Stimulated activated CD8-positive, alpha-beta memory T cell treated with anti-CD3 and anti-CD28 coated beads, Interleukin-15, amount 100 ng/mL, for 24 hours (primary cell): ENCODE results near the gene MSLN.
A peak's percentile ranks its signal among the peaks of the same experiment; 100 is the strongest.
"Not testable (repeated sequence)": the region's sequence is repeated elsewhere in the genome, so short reads cannot be mapped to it uniquely, and the experiment has no call there.

Source experiments
- DNase-seq: peaks from one replicate; pipeline ENCODE4 v3.0.0-alpha.2; 2020; ENCODE audit warnings: low read depth

MSLN gene

DNA sequence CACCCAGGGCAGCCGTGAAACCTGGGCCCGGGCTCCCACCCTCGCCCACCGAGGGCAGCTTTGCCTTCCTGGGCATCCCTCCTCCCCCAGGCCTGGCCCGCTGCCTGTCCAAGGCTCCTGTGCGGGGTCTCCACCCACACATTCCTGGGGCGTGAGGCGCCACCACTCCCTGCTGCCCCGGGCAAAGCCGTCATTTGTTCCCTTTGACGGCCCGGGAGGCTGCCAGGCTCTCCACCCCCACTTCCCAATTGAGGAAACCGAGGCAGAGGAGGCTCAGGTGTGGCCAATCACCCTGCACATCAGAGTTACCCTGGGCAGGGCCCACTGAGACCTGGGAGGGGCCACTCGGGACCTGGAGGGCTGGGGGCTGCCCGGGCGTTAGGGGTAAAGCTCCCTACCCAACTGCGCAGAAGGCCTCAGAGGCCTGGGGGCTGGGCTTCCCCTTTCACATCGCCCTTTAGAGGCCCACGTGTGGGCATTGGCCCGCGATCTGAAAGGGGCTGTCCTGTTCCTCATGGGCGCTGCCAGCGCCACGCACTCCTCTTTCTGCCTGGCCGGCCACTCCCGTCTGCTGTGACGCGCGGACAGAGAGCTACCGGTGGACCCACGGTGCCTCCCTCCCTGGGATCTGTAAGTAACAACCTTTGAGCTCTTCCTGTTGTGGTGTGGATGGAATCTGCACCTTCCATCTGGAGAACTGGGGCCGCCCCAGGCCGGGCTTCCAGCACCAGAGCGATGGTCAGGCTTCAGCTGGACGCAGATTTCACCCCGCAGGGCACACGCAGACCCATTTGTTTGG lies at the start of gene MSLN:
Gene MSLN, plus strand, starts transcription at position 190 of the 799 bp plus-strand sequence. CDS start 1,947 bp downstream, outside the sequence.
- DNase-seq, result no peak

DNA sequence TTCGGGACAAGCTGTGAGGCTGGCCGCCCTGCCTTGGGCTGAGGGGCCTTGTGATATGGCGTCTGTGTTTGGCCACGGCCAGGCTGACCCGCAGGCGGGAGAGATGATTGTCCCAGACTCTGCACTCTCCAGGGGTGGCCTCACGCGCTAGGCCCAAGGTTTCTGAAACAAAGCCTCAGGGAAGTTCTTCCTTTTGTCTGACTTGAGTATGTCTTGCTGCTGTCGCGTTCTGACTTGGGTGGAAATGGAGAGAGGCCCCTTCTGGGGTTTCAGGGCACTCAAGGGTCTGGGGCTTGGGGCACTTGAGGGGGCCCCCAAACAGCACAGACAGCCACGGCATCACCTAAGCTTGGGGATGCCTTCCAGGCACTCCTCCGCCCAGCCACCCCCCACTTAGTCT lies 49.5 kb upstream of the MSLN start:
- no peak for DNase-seq

DNA sequence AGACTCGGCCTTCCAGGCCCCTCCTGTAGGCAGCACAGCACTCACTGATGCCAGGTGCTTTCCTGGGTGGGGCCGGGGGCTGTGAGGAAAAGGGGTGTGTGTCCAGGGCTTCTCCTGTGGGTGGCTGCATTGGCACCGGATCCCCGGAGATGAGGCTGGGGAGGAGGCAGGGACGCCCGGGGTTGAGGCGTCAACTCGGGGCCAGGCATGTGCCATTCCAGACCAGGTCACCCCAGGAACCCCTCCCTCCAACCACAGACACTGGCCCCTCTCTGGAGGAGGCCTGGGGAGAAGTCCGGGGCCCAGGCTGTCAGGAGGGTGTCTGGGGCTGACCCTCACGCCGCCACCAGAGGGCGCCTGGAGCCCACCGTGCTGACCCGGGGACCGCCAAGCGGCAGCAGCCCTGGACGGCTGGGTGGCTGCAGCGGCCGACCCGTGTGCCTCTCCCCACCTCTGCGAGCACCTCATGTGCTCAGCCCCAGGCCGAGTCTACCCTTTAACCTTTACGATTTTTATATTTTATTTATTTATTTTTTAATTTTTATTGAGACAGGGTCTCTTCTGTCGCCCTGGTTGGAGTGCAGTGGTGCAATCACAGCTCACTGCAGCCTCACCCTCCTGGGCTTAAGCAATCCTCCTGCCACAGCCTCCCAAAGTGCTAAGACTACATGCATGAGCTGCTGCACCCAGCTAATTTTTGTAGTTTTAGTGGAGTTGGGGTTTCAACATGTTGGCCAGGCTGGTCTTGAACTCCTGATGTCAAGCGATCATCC lies 48.8 kb upstream of the MSLN start:
- peak; percentile 72 for DNase-seq

- not testable (repeated sequence) for DNase-seq
These were observed 47.7 kb upstream of the MSLN start for GRCh38 chr16:712740-713250.

DNA sequence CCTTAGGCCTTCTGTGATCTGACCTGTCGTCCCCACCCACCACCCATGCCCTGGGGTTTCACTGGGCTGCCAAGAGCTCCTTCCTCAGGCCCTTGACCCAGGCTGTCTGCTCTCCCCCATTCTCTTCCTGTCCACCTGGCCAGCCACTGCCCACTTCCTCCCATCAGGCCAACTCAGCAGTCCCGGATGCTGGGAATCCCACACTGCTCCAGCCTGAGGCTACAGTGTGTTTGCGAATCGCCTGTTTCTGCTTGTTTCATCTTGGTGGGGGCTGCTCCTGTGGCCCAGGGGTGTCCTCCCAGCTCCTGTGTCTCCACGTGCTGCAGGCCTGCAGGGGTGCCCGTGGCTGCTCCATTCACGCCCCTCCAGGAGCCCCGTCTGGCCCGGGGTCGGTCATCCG lies 46.5 kb upstream of the MSLN start:
- no peak for DNase-seq

- peak; percentile 81 for DNase-seq
These were observed 45.7 kb upstream of the MSLN start, which contains the start of gene METRN for GRCh38 chr16:714558-715476. Gene METRN (plus strand): TSS chr16:715118. CDS start chr16:715290, 172 bp downstream.

DNA sequence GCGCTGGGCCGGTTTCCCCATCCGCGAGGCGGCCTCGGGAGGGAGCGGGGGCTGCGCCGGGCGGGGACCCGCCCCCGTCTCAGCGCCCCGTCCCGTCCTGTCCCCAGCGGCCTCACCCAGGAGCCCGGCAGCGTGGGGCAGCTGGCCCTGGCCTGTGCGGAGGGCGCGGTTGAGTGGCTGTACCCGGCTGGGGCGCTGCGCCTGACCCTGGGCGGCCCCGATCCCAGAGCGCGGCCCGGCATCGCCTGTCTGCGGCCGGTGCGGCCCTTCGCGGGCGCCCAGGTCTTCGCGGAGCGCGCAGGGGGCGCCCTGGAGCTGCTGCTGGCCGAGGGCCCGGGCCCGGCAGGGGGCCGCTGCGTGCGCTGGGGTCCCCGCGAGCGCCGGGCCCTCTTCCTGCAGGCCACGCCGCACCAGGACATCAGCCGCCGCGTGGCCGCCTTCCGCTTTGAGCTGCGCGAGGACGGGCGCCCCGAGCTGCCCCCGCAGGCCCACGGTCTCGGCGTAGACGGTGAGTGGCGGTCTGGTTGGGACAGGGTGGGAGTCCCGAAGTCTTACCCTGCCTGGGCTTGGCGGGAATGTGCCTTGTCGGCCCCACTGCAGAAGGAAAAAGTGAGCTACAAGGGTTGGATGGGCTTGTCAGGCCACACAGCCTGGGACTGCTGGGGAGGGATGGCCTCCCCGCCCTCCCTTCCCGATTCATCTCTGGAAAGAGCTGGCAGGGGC lies 44.9 kb upstream of the MSLN start:
- DNase-seq, result no peak

DNA sequence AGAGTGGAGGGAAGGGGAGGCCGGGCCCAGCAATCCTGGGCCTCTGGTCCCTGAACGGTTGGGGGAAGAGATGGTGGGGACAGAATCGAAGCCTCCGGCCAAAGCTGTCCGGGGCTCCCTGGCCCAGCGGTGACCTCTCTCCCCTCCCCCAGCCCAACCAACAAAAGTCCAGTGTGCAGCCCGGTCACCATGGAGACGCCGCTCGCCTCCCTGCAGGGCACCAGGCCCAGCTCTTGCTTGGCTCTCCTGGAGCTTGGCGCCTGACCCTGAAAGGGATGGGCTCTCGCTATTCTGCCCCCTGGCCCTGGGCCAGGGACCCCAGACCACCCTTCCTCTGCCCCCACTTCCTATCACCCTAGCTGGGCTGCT lies 44.4 kb upstream of the MSLN start:
- no peak for DNase-seq

GRCh38 chr16:716768-717325 lies 43.7 kb upstream of the MSLN start:
- no peak for DNase-seq

- DNase-seq, result no peak
These were observed 42.9 kb upstream of the MSLN start for GRCh38 chr16:717450-718245.

DNA sequence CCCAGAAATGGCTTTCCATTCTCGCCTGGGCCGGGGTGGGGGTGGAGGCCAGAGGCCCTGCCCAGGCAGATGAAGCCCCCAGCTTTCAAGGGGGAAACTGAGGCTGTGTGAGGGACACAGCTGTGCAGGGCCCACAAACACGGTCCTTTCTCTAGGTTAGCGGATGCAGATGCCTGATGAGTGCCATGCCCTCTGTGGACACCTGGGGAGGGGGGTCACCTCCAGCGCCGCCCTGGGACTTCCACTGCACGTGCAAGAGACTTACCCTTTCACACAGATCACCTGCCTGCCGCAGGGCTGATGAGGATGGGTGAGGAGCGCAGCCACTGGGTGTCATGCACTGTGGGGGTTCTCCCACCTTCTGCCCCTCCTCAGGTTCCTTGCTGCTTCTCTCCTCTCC lies 42.1 kb upstream of the MSLN start:
- no peak for DNase-seq

GRCh38 chr16:718922-719321 lies 41.6 kb upstream of the MSLN start:
- no peak for DNase-seq

- no peak for DNase-seq
These were observed 40.6 kb upstream of the MSLN start for GRCh38 chr16:719815-720446.

- no peak for DNase-seq
These were observed 40.0 kb upstream of the MSLN start for GRCh38 chr16:720447-720989.

GRCh38 chr16:720990-721764 lies 39.4 kb upstream of the MSLN start, which contains the start of gene ANTKMT:
Gene ANTKMT (plus strand): TSS chr16:721146. CDS start chr16:721275, 129 bp downstream.
- peak; percentile 55 for DNase-seq

DNA sequence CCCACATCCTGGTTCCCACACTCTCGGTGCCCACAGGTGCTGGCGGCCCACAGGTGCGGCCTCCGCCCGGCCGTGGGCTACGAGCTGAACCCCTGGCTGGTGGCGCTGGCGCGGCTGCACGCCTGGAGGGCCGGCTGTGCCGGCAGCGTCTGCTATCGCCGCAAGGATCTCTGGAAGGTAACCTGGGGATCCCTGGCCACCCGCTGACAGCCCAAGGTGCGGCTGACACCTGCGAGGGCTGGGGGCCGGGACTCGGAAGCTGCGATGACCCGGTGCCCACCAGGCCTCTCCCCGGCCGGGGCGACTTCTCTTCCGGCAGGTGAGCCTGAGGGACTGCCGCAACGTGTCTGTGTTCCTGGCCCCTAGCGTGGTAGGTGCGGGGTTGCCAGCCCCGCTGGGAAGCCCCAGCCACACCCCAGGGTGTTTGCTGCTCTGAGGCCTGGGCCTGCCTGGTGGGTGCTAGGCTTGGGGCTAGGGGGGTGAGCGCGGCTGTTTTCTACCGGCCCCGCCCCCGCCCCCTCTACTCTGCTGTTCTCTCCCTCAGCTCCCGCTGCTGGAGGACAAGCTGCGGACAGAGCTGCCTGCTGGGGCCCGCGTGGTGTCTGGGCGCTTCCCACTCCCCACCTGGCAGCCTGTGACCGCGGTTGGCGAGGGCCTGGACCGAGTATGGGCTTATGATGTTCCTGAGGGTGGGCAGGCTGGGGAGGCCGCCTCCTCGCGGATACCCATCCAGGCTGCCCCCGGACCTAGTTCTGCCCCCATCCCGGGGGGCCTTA lies 38.6 kb upstream of the MSLN start:
- DNase-seq, result no peak

DNA sequence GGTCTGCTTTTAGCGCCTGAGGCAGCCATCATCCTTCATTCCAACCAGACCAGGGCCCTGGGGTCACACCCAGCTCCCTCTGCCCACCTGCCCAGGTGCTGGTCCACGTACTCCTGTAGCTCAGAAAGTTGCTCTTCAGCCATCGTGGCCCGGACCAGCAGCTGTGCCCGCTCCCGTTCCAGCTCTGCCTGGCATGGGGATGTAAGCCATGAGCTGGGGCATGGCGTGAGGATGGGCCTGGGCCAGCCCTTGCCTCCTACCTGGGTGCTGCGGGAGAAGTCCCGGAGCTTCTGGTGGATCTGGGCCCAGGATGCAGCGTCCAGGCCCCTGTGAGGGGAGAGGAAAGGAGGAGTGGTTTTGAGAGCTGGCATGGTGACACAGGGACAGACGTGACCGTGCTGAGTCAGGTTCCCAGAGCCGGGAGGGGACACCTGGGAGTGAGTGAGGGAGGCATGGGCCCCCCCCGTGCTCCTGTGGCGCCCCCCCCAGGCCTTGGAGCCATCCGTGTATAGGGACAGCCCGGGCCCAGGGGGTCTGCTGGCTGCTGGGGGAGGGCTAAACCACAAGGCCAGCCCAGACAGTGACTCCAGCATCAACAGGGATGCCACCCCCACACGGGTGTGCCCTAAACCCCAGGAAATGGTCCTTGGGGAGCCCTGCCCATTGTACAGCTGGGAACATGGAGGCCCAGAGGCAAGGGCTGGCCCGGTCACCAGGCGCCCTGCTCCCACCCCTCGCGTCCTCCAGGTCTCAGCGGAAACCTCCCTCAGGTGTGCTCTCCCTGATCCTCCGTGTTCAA lies 37.5 kb upstream of the MSLN start:
- DNase-seq, result no peak
